GM23338 (cell line): ENCODE measurements around the gene SLC2A11. TPM values are rescaled to one million over a fixed set of nuclear protein-coding genes. Genes with fewer than 3 reads are reported as not detected.

Experiments used
- ATAC-seq: fragments of 200-7000 bp; cut with Tn5 transposase; 3 replicates; pipeline ENCODE4 v1.9.1; 2020
- DNase-seq: peaks from one replicate; pipeline ENCODE4 v3.0.0-alpha.2; 2015; ENCODE audit warnings: low spot score
- H2AFZ ChIP-seq: fragments of 200-600 bp; sonication (generic); 2 replicates; pipeline ENCODE4 v1.8.0; 2016; ENCODE audit warnings: antibody characterized with exemption, mild to moderate bottlenecking, moderate library complexity
- H3F3A ChIP-seq: fragments of 200-600 bp; sonication (generic); replicated peaks from 2 replicates; pipeline ENCODE4 v1.8.0; 2017; ENCODE audit warnings: antibody characterized with exemption, mixed run types, low read depth
- H3K27ac ChIP-seq: fragments of 200-600 bp; sonication (generic); 2 replicates; pipeline ENCODE4 v1.6.1; 2016; ENCODE audit warnings: low read depth
- H3K27me3 ChIP-seq: fragments of 200-600 bp; sonication (generic); 2 replicates; pipeline ENCODE4 v1.8.0; 2016; ENCODE audit warnings: mild to moderate bottlenecking, mixed run types, moderate library complexity; ENCODE audit not compliant: insufficient read depth
- H3K36me3 ChIP-seq: fragments of 200-600 bp; sonication (generic); 2 replicates; pipeline ENCODE4 v1.8.0; 2016; ENCODE audit warnings: mild to moderate bottlenecking; ENCODE audit not compliant: insufficient read depth
- H3K4me1 ChIP-seq: fragments of 200-600 bp; sonication (generic); 2 replicates; pipeline ENCODE4 v1.8.0; 2016; ENCODE audit warnings: mild to moderate bottlenecking, moderate library complexity; ENCODE audit not compliant: insufficient read depth
- H3K4me2 ChIP-seq: fragments of 200-600 bp; sonication (generic); 2 replicates; pipeline ENCODE4 v1.7.1; 2017; ENCODE audit warnings: mixed run types
- H3K4me3 ChIP-seq: fragments of 200-600 bp; sonication (generic); 2 replicates; pipeline ENCODE4 v1.6.1; 2016; ENCODE audit warnings: mixed run types
- H3K79me2 ChIP-seq: fragments of 200-600 bp; sonication (generic); replicated peaks from 2 replicates; pipeline ENCODE4 v1.8.0; 2017; ENCODE audit warnings: mild to moderate bottlenecking; ENCODE audit not compliant: insufficient read depth
- H3K9me2 ChIP-seq: fragments of 200-600 bp; sonication (generic); 2 replicates; pipeline ENCODE4 v1.8.0; 2017; ENCODE audit not compliant: insufficient read depth
- H4K20me1 ChIP-seq: fragments of 200-600 bp; sonication (generic); replicated peaks from 2 replicates; pipeline ENCODE4 v1.8.0; 2017; ENCODE audit warnings: mild to moderate bottlenecking; ENCODE audit not compliant: insufficient read depth
- H3K27ac Mint-ChIP-seq: 2 replicates; pipeline ENCODE4 v1.8.0; 2020; ENCODE audit warnings: inconsistent platforms, mild to moderate bottlenecking, moderate library complexity, mixed read lengths
- H3K27me3 Mint-ChIP-seq: 3 replicates; pipeline ENCODE4 v1.8.0; 2022; ENCODE audit warnings: low read depth, mild to moderate bottlenecking, moderate library complexity, mixed read lengths, inconsistent platforms; ENCODE audit not compliant: insufficient read depth, poor library complexity
- H3K36me3 Mint-ChIP-seq: 3 replicates; pipeline ENCODE4 v1.8.0; 2021; ENCODE audit warnings: low read depth, mild to moderate bottlenecking, inconsistent platforms, moderate library complexity, mixed read lengths
- H3K4me1 Mint-ChIP-seq: 3 replicates; pipeline ENCODE4 v1.8.0; 2020; ENCODE audit warnings: mild to moderate bottlenecking, inconsistent platforms, mixed read lengths
- H3K4me3 Mint-ChIP-seq: 3 replicates; pipeline ENCODE4 v1.8.0; 2021; ENCODE audit warnings: moderate library complexity, mild to moderate bottlenecking, inconsistent platforms, mixed read lengths
- H3K9me3 Mint-ChIP-seq: 3 replicates; pipeline ENCODE4 v1.8.0; 2020; ENCODE audit warnings: moderate library complexity, mild to moderate bottlenecking, inconsistent platforms, mixed read lengths
- CREB1 ChIP-seq: fragments of 250-450 bp; sonication (Bioruptor Pico); IDR thresholded peaks from 2 replicates; pipeline ENCODE4 v1.5.0; 2020; ENCODE audit warnings: low read depth, mild to moderate bottlenecking, moderate library complexity
- EZH2 ChIP-seq: fragments of 200-600 bp; sonication (generic); IDR thresholded peaks from one replicate; pipeline ENCODE4 v1.8.0; 2017; ENCODE audit warnings: antibody characterized with exemption, mild to moderate bottlenecking, low read depth; ENCODE audit not compliant: unreplicated experiment
- EZH2phosphoT487 ChIP-seq: fragments of 200-600 bp; sonication (generic); IDR thresholded peaks from one replicate; pipeline ENCODE4 v1.8.1; 2018; ENCODE audit warnings: antibody characterized with exemption; ENCODE audit not compliant: unreplicated experiment
- JUNB ChIP-seq: IDR thresholded peaks from one replicate; pipeline ENCODE4 v1.6.1; 2016; ENCODE audit warnings: antibody characterized with exemption; ENCODE audit not compliant: unreplicated experiment
- NANOG ChIP-seq: IDR thresholded peaks from 2 replicates; pipeline ENCODE4 v1.6.1; 2016; ENCODE audit warnings: antibody characterized with exemption, borderline replicate concordance
- POLR2AphosphoS5 ChIP-seq: IDR thresholded peaks from 2 replicates; pipeline ENCODE4 v1.6.1; 2016; ENCODE audit warnings: antibody characterized with exemption, low read depth
- ZNF114 ChIP-seq: fragments of 250-450 bp; sonication (Bioruptor Pico); IDR thresholded peaks from 2 replicates; pipeline ENCODE4 v1.5.0; 2020; ENCODE audit warnings: mild to moderate bottlenecking, moderate library complexity
- ZNF331 ChIP-seq: fragments of 250-450 bp; sonication (Bioruptor Pico); IDR thresholded peaks from 2 replicates; pipeline ENCODE4 v1.5.0; 2020; ENCODE audit warnings: low read depth, mild to moderate bottlenecking, moderate library complexity
- polyA plus RNA-seq: library from polyadenylated mRNA; unstranded; fragments of >200 nt; fragmentation: Nextera tagmentation; extraction: Ambion mirVana; gene quantifications from 2 replicates; pipeline ENCODE4 v1.2.1, GENCODE V29; 2016
- total RNA-seq: library from RNA; depleted of rRNA; stranded (reverse); fragments of >200 nt; shearing (Covaris generic); gene quantifications from 2 replicates; pipeline ENCODE4 v1.2.3, GENCODE V29; 2014
- TF ChIP-seq, protein P1 (sequence below): IDR thresholded peaks from one replicate; pipeline ENCODE4 v1.6.1; 2018; ENCODE audit warnings: antibody characterized with exemption; ENCODE audit not compliant: unreplicated experiment
- TF ChIP-seq, protein P2 (sequence below), 2 experiments: fragments of 200-600 bp in 1 of 2; sonication (generic) in 1 of 2; conservative IDR thresholded peaks; 2 replicates each; pipeline versions ENCODE4 v1.5.1 to v1.6.1; 2016 to 2017; ENCODE audit warnings: antibody characterized with exemption in 2 of 2, low read depth in 2 of 2, mild to moderate bottlenecking in 2 of 2, moderate library complexity in 1 of 2
- TF ChIP-seq, protein P3 (sequence below): IDR thresholded peaks from 2 replicates; pipeline ENCODE4 v1.6.1; 2016; ENCODE audit warnings: antibody characterized with exemption

The SLC2A11 gene
- total and polyA plus RNA-seq, 2 experiments from 2014 or later = 7.1 to 21.8 TPM

DNA sequence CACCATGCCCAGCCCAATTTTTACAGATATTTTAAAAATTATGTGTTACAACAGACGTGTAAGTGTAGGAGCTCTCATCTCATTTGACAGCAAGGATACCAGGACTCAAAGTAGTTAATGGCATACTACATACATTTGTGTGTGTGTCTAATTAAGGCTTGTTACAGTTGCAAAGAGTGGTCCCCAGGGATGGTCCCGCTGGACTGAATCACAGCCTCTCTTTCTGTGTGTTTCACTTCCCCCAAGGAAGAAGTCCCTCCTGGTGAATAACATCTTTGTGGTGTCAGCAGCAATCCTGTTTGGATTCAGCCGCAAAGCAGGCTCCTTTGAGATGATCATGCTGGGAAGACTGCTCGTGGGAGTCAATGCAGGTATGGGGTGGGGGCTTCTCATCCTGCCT, 17.2 kb downstream of the SLC2A11 start:
- no peak overlapping the region for H3K4me3 ChIP-seq
- no peak overlapping the region for H3K4me2 ChIP-seq
- ATAC-seq = no peak
- H3K27me3 ChIP-seq = no peaks in the 10 kb centered on the region
- no peaks in the 10 kb centered on the region for H3K4me1 ChIP-seq
- no peak overlapping the region for H2AFZ ChIP-seq
- DNase-seq = no peak
- peaks cover 29% of the 10 kb centered on the region for H3K36me3 Mint-ChIP-seq
- no peaks in the 10 kb centered on the region for H3F3A ChIP-seq
- TF ChIP-seq JUNB = no peak
- no peaks in the 10 kb centered on the region for H3K9me3 Mint-ChIP-seq
- H3K4me3 Mint-ChIP-seq = no peak overlapping the region
- peaks cover 3% of the 10 kb centered on the region; the same call in 2 of the 3 replicates for H3K4me1 Mint-ChIP-seq
- no peaks in the 10 kb centered on the region for H3K27me3 Mint-ChIP-seq
- no peaks in the 10 kb centered on the region for H3K79me2 ChIP-seq
- H3K27ac ChIP-seq = no peak overlapping the region
- H4K20me1 ChIP-seq = no peaks in the 10 kb centered on the region
- H3K9me2 ChIP-seq = no peaks in the 10 kb centered on the region
- H3K27ac Mint-ChIP-seq = no peak overlapping the region
- H3K36me3 ChIP-seq = no peaks in the 10 kb centered on the region

DNA sequence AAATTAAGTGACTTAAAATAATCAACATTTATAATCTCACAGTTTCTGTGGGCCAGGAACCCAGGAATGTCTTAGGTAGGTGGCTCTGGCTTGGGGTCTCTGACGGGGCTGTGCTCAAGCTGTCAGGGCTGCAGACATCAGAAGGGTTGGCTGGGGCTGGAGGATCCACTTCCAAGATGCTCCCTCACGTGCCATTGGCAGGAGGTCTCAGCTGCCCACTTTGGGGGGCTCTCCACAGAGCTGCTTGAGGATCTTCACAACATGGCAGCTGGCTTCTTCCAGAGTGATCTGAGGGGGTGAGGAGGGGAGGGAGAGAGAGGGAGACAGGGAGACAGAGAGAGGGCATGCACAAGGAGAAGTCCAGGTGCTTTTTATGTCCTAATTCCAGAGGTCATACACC, 18.1 kb downstream of the SLC2A11 start:
- no peak overlapping the region for H3K4me3 ChIP-seq
- H4K20me1 ChIP-seq = no peaks in the 10 kb centered on the region
- no peaks in the 10 kb centered on the region for H3K27me3 ChIP-seq
- no peak overlapping the region for H3K4me2 ChIP-seq
- Mint-ChIP-seq H3K4me3 (no peak overlapping the region), H3K36me3 (peaks cover 25% of the 10 kb centered on the region), H3K27ac (no peak overlapping the region), H3K4me1 (peaks cover 3% of the 10 kb centered on the region; the same call in 2 of the 3 replicates), H3K9me3 (no peaks in the 10 kb centered on the region), H3K27me3 (no peaks in the 10 kb centered on the region)
- H3K36me3 ChIP-seq = no peaks in the 10 kb centered on the region
- H3K4me1 ChIP-seq = no peaks in the 10 kb centered on the region
- TF ChIP-seq, protein P1, sequence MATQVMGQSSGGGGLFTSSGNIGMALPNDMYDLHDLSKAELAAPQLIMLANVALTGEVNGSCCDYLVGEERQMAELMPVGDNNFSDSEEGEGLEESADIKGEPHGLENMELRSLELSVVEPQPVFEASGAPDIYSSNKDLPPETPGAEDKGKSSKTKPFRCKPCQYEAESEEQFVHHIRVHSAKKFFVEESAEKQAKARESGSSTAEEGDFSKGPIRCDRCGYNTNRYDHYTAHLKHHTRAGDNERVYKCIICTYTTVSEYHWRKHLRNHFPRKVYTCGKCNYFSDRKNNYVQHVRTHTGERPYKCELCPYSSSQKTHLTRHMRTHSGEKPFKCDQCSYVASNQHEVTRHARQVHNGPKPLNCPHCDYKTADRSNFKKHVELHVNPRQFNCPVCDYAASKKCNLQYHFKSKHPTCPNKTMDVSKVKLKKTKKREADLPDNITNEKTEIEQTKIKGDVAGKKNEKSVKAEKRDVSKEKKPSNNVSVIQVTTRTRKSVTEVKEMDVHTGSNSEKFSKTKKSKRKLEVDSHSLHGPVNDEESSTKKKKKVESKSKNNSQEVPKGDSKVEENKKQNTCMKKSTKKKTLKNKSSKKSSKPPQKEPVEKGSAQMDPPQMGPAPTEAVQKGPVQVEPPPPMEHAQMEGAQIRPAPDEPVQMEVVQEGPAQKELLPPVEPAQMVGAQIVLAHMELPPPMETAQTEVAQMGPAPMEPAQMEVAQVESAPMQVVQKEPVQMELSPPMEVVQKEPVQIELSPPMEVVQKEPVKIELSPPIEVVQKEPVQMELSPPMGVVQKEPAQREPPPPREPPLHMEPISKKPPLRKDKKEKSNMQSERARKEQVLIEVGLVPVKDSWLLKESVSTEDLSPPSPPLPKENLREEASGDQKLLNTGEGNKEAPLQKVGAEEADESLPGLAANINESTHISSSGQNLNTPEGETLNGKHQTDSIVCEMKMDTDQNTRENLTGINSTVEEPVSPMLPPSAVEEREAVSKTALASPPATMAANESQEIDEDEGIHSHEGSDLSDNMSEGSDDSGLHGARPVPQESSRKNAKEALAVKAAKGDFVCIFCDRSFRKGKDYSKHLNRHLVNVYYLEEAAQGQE = no peak
- H3K9me2 ChIP-seq = no peaks in the 10 kb centered on the region
- H3K27ac ChIP-seq = no peak overlapping the region
- DNase-seq = no peak
- no peak overlapping the region for H2AFZ ChIP-seq
- H3K79me2 ChIP-seq = no peaks in the 10 kb centered on the region
- no peaks in the 10 kb centered on the region for H3F3A ChIP-seq
- ATAC-seq = no peak

DNA sequence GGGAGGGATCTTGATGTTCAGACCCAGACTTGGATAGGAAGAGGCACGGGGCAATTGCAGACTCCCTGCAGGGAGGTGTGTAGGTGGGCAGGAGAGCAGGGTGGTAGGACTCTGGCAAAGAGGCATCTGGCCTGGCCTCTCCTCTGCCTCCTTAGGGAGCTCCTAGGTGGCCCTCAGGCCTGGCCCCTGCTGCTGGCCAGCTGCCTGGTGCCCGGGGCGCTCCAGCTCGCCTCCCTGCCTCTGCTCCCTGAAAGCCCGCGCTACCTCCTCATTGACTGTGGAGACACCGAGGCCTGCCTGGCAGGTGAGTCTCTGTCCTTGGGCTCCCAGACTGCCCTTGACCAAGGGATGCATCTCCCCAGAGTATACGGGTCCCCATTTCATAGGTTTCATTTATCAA, 19.9 kb downstream of the SLC2A11 start:
- no peak for DNase-seq
- no peaks in the 10 kb centered on the region for H3K27me3 Mint-ChIP-seq
- Histone ChIP-seq H2AFZ (no peak overlapping the region), H3F3A (no peaks in the 10 kb centered on the region), H3K27ac (no peak overlapping the region), H3K27me3 (no peaks in the 10 kb centered on the region), H3K36me3 (no peaks in the 10 kb centered on the region), H3K79me2 (no peaks in the 10 kb centered on the region), H3K4me1 (no peaks in the 10 kb centered on the region), H3K4me3 (no peak overlapping the region), H3K9me2 (no peaks in the 10 kb centered on the region), H3K4me2 (no peak overlapping the region), H4K20me1 (no peaks in the 10 kb centered on the region)
- ATAC-seq = no peak
- peaks cover 31% of the 10 kb centered on the region for H3K36me3 Mint-ChIP-seq
- no peak overlapping the region for H3K4me3 Mint-ChIP-seq
- H3K27ac Mint-ChIP-seq = no peak overlapping the region
- H3K4me1 Mint-ChIP-seq = peaks cover 3% of the 10 kb centered on the region; the same call in 2 of the 3 replicates
- H3K9me3 Mint-ChIP-seq = no peaks in the 10 kb centered on the region
- TF ChIP-seq EZH2phosphoT487 = no peak
- TF ChIP-seq EZH2 = no peak
- TF ChIP-seq ZNF331 (CRISPR knock-in tag) = no peak
- TF ChIP-seq, protein P2, sequence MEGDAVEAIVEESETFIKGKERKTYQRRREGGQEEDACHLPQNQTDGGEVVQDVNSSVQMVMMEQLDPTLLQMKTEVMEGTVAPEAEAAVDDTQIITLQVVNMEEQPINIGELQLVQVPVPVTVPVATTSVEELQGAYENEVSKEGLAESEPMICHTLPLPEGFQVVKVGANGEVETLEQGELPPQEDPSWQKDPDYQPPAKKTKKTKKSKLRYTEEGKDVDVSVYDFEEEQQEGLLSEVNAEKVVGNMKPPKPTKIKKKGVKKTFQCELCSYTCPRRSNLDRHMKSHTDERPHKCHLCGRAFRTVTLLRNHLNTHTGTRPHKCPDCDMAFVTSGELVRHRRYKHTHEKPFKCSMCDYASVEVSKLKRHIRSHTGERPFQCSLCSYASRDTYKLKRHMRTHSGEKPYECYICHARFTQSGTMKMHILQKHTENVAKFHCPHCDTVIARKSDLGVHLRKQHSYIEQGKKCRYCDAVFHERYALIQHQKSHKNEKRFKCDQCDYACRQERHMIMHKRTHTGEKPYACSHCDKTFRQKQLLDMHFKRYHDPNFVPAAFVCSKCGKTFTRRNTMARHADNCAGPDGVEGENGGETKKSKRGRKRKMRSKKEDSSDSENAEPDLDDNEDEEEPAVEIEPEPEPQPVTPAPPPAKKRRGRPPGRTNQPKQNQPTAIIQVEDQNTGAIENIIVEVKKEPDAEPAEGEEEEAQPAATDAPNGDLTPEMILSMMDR (conservative IDR thresholded peaks at IDR 0.05; ENCODE audit: low read depth in 2 of 2) = no peak
- TF ChIP-seq, protein P3, sequence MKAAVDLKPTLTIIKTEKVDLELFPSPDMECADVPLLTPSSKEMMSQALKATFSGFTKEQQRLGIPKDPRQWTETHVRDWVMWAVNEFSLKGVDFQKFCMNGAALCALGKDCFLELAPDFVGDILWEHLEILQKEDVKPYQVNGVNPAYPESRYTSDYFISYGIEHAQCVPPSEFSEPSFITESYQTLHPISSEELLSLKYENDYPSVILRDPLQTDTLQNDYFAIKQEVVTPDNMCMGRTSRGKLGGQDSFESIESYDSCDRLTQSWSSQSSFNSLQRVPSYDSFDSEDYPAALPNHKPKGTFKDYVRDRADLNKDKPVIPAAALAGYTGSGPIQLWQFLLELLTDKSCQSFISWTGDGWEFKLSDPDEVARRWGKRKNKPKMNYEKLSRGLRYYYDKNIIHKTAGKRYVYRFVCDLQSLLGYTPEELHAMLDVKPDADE = no peak
- TF ChIP-seq CREB1 = no peak
- no peak for TF ChIP-seq POLR2AphosphoS5
- no peak for TF ChIP-seq JUNB
- no peak for TF ChIP-seq ZNF114 (CRISPR knock-in tag)
- no peak for TF ChIP-seq NANOG
